Mononuclear cell (primary cell): ENCODE data around the gene PDCD11. TPM values are rescaled to one million over a fixed set of nuclear protein-coding genes. Genes with fewer than 3 reads are reported as not detected.
"Not testable (repeated sequence)": the region's sequence is repeated elsewhere in the genome, so short reads cannot be mapped to it uniquely, and the experiment has no call there.

Source experiments
- H3K27me3 ChIP-seq: 2 replicates; pipeline ENCODE4 v1.6.0; 2011; ENCODE audit warnings: low read length, control low read depth; ENCODE audit not compliant: insufficient read depth
- H3K4me1 ChIP-seq: 2 replicates; pipeline ENCODE4 v1.5.1; 2011; ENCODE audit warnings: mild to moderate bottlenecking, low read length, control low read depth; ENCODE audit not compliant: insufficient read depth
- H3K4me3 ChIP-seq: 2 replicates; pipeline ENCODE4 v1.5.1; 2011; ENCODE audit warnings: mild to moderate bottlenecking, low read length, moderate library complexity
- H3K9me3 ChIP-seq: 2 replicates; pipeline ENCODE4 v1.5.1; 2011; ENCODE audit warnings: low read depth, mild to moderate bottlenecking, control low read depth, low read length
- total RNA-seq: library from RNA; depleted of rRNA; stranded (reverse); fragments of >200 nt; gene quantifications from one replicate; pipeline ENCODE4 v1.2.3, GENCODE V29; 2012

The PDCD11 gene
- total RNA-seq: 8.4 TPM

GRCh38 chr10:103396067-103396788 lies at the start of gene PDCD11, which contains the start of gene ATP5MK:
TSS of gene PDCD11 (plus strand) at chr10:103396626. CDS start at chr10:103398427, 1,801 bp downstream.
TSS of gene ATP5MK (minus strand) at chr10:103396475. CDS start at chr10:103392457, 4,018 bp downstream.
- Histone ChIP-seq H3K4me3 (peak within 1 kb of the TSS; percentile 87), H3K9me3 (no peaks in the 10 kb centered on the region), H3K27me3 (no peaks in the 10 kb centered on the region), H3K4me1 (peaks cover 44% of the 10 kb centered on the region)

GRCh38 chr10:103350175-103350516 lies 46.3 kb upstream of the PDCD11 start:
- Histone ChIP-seq H3K27me3 (no peaks in the 10 kb centered on the region), H3K9me3 (no peaks in the 10 kb centered on the region), H3K4me3 (peak overlapping the region; percentile 71), H3K4me1 (peaks cover 13% of the 10 kb centered on the region)

GRCh38 chr10:103350517-103351260 lies 45.7 kb upstream of the PDCD11 start, which contains the start of gene PCGF6:
TSS of gene PCGF6 (minus strand) at chr10:103351140. CDS start at chr10:103351066, 74 bp downstream.
- peak within 1 kb of the TSS; percentile 71 for H3K4me3 ChIP-seq
- no peaks in the 10 kb centered on the region for H3K27me3 ChIP-seq
- no peaks in the 10 kb centered on the region for H3K9me3 ChIP-seq
- H3K4me1 ChIP-seq: peaks cover 13% of the 10 kb centered on the region

- no peaks in the 10 kb centered on the region for H3K9me3 ChIP-seq
- peaks cover 13% of the 10 kb centered on the region for H3K4me1 ChIP-seq
- H3K27me3 ChIP-seq: no peaks in the 10 kb centered on the region
- no peak overlapping the region for H3K4me3 ChIP-seq
Measured at GRCh38 chr10:103353281-103353680, 43.1 kb upstream of the PDCD11 start.

GRCh38 chr10:103354567-103354966 lies 41.9 kb upstream of the PDCD11 start:
- not testable (repeated sequence) for H3K4me3 ChIP-seq, H3K27me3 ChIP-seq, H3K9me3 ChIP-seq
- peaks cover 13% of the 10 kb centered on the region for H3K4me1 ChIP-seq

- H3K4me3 ChIP-seq: no peak overlapping the region
- no peaks in the 10 kb centered on the region for H3K27me3 ChIP-seq
- H3K9me3 ChIP-seq: no peaks in the 10 kb centered on the region
- H3K4me1 ChIP-seq: peaks cover 6% of the 10 kb centered on the region
Measured at GRCh38 chr10:103355906-103356599, 40.4 kb upstream of the PDCD11 start.

- H3K27me3 ChIP-seq: not testable (repeated sequence)
Measured at GRCh38 chr10:103359493-103359892, 36.9 kb upstream of the PDCD11 start.

GRCh38 chr10:103360791-103361190 lies 35.6 kb upstream of the PDCD11 start:
- not testable (repeated sequence) for H3K4me3 ChIP-seq, H3K27me3 ChIP-seq, H3K4me1 ChIP-seq, H3K9me3 ChIP-seq

More at GRCh38 chr10:103359493-103359892, 36.9 kb upstream of the PDCD11 start:
- H3K4me3 ChIP-seq, H3K9me3 ChIP-seq, H3K4me1 ChIP-seq: not testable (repeated sequence)

- Histone ChIP-seq H3K27me3 (no peaks in the 10 kb centered on the region), H3K4me3 (peak overlapping the region; percentile 95), H3K9me3 (no peaks in the 10 kb centered on the region), H3K4me1 (peaks cover 19% of the 10 kb centered on the region)
Measured at GRCh38 chr10:103367379-103367781, 29.0 kb upstream of the PDCD11 start.

- Histone ChIP-seq H3K4me3 (peak within 1 kb of the TSS; percentile 95), H3K4me1 (peaks cover 19% of the 10 kb centered on the region), H3K9me3 (no peaks in the 10 kb centered on the region), H3K27me3 (no peaks in the 10 kb centered on the region)
Measured at GRCh38 chr10:103367782-103368518, 28.5 kb upstream of the PDCD11 start, which contains the start of gene TAF5. TSS of gene TAF5 (plus strand) at chr10:103367976. CDS start at chr10:103367990, 14 bp downstream.

- Histone ChIP-seq H3K4me1 (peaks cover 15% of the 10 kb centered on the region), H3K9me3 (no peaks in the 10 kb centered on the region), H3K4me3 (no peak overlapping the region), H3K27me3 (no peaks in the 10 kb centered on the region)
Measured at GRCh38 chr10:103373544-103373943, 22.9 kb upstream of the PDCD11 start.

- no peaks in the 10 kb centered on the region for H3K27me3 ChIP-seq
- no peak overlapping the region for H3K4me3 ChIP-seq
- peaks cover 8% of the 10 kb centered on the region for H3K4me1 ChIP-seq
- H3K9me3 ChIP-seq: no peaks in the 10 kb centered on the region
Measured at GRCh38 chr10:103374263-103374662, 22.2 kb upstream of the PDCD11 start.

- H3K27me3 ChIP-seq: no peaks in the 10 kb centered on the region
- no peaks in the 10 kb centered on the region for H3K9me3 ChIP-seq
- no peak overlapping the region for H3K4me3 ChIP-seq
- no peaks in the 10 kb centered on the region for H3K4me1 ChIP-seq
Measured at GRCh38 chr10:103382769-103383168, 13.7 kb upstream of the PDCD11 start.

- no peaks in the 10 kb centered on the region for H3K27me3 ChIP-seq
- H3K4me1 ChIP-seq: peaks cover 38% of the 10 kb centered on the region
- no peak overlapping the region for H3K4me3 ChIP-seq
- H3K9me3 ChIP-seq: no peaks in the 10 kb centered on the region
Measured at GRCh38 chr10:103394180-103394579, 2.2 kb upstream of the PDCD11 start.
